K562 (cell line): Measurements from ENCODE around the gene SPNS1. TPM values are rescaled to one million over a fixed set of nuclear protein-coding genes. Genes with fewer than 3 reads are reported as not detected.

Experiments used
- BHLHE40 ChIP-seq: IDR thresholded peaks from 2 replicates; pipeline ENCODE4 v1.6.1; 2011; ENCODE audit warnings: low read length, improper control_type of control experiment
- BRCA1 ChIP-seq, 2 experiments: fragments of 450-650 bp in 1 of 2; sonication (generic) in 1 of 2; formaldehyde crosslinking in 1 of 2; IDR thresholded peaks; 2 replicates each; pipeline versions ENCODE4 v1.5.0 to v1.6.1; 2017 to 2020; ENCODE audit warnings: mild to moderate bottlenecking in 1 of 2, missing genetic modification reagents in 1 of 2
- CBFA2T2 ChIP-seq: fragments of 450-650 bp; conservative IDR thresholded peaks from 2 replicates; pipeline ENCODE4 v1.6.1; 2017; ENCODE audit warnings: mild to moderate bottlenecking
- CHD4 ChIP-seq: fragments of 200-600 bp; sonication (generic); IDR thresholded peaks from 3 replicates; pipeline ENCODE4 v1.6.1; 2012; ENCODE audit warnings: low read depth, mild to moderate bottlenecking, mixed read lengths, low read length, inconsistent platforms; ENCODE audit not compliant: insufficient read depth, insufficient replicate concordance, poor library complexity, severe bottlenecking
- FOXA3 ChIP-seq, 2 experiments: fragments of 450-650 bp in 1 of 2; sonication (generic) in 1 of 2; formaldehyde crosslinking; IDR thresholded peaks in 1 of 2; conservative IDR thresholded peaks in 1 of 2; 2 replicates each; pipeline versions ENCODE4 v1.4.0 to v1.8.0; 2020 to 2022; ENCODE audit warnings: mild to moderate bottlenecking in 2 of 2, missing genetic modification reagents in 1 of 2
- POLR2G ChIP-seq: fragments of 200-400 bp; formaldehyde crosslinking; IDR thresholded peaks from 2 replicates; pipeline ENCODE4 v1.6.1; 2017; ENCODE audit warnings: low read depth, mild to moderate bottlenecking, antibody characterized with exemption, low read length, moderate library complexity
- RBM22 ChIP-seq: fragments of 200-400 bp; formaldehyde crosslinking; IDR thresholded peaks from 2 replicates; pipeline ENCODE4 v1.6.1; 2018; ENCODE audit warnings: low read length, low read depth; ENCODE audit not compliant: poor library complexity, severe bottlenecking
- SOX6 ChIP-seq: fragments of 450-650 bp; IDR thresholded peaks from 2 replicates; pipeline ENCODE4 v1.6.1; 2014; ENCODE audit warnings: mild to moderate bottlenecking
- XRCC4 ChIP-seq: IDR thresholded peaks from one replicate; pipeline ENCODE4 v1.6.1; 2011; ENCODE audit not compliant: insufficient read depth, insufficient read length; ENCODE audit errors: extremely low read depth
- ZC3H8 ChIP-seq: fragments of 450-650 bp; IDR thresholded peaks from 2 replicates; pipeline ENCODE4 v1.6.1; 2017
- ZNF24 ChIP-seq: fragments of 450-650 bp; IDR thresholded peaks from 2 replicates; pipeline ENCODE4 v1.6.1; 2016
- ZNF830 ChIP-seq: fragments of 250-450 bp; sonication (Bioruptor Pico); IDR thresholded peaks from 2 replicates; pipeline ENCODE4 v1.5.0; 2021; ENCODE audit warnings: mild to moderate bottlenecking
- polyA plus RNA-seq, 8 experiments: library from polyadenylated mRNA; depleted of rRNA in 4 of 8; stranded (reverse) in 5 of 8; unstranded in 3 of 8; fragments of >200 nt; fragmentation: Nextera tagmentation in 2 of 8; fragmentation: Illumina TruSeq in 1 of 8; extraction: Ambion mirVana in 2 of 8; extraction: Trizol in 1 of 8; gene quantifications; 2 replicates each; pipeline versions ENCODE4 v1.2.1 to v1.2.3, GENCODE V29; 2011 to 2014; ENCODE audit warnings: inconsistent platforms in 1 of 8, missing spikeins in 1 of 8
- total RNA-seq, 7 experiments: library from RNA; depleted of rRNA in 6 of 7; stranded (reverse); fragments of >200 nt in 6 of 7; fragmentation: Illumina TruSeq in 2 of 7; extraction: Trizol in 2 of 7; gene quantifications; 2 replicates each; pipeline versions ENCODE4 v1.2.1 to v1.2.3, GENCODE V29; 2011 to 2021; ENCODE audit warnings: low replicate concordance in 1 of 7
- TF ChIP-seq, protein P1 (sequence below): fragments of 450-650 bp; IDR thresholded peaks from 2 replicates; pipeline ENCODE4 v1.6.1; 2017; ENCODE audit warnings: antibody characterized with exemption, mild to moderate bottlenecking
- TF ChIP-seq, protein P2 (sequence below): fragments of 450-650 bp; formaldehyde crosslinking; IDR thresholded peaks from 2 replicates; pipeline ENCODE4 v1.4.0; 2022; ENCODE audit warnings: missing genetic modification characterization
- TF ChIP-seq, protein P3 (sequence below), 2 experiments: fragments of 450-650 bp; IDR thresholded peaks; 2 replicates each; pipeline ENCODE4 v1.6.1; 2016
- TF ChIP-seq, protein P4 (sequence below): fragments of 450-650 bp; formaldehyde crosslinking; IDR thresholded peaks from 2 replicates; pipeline ENCODE4 v1.4.0; 2020; ENCODE audit warnings: mild to moderate bottlenecking, moderate library complexity

Gene SPNS1
- total and polyA plus RNA-seq, 9 of the 15 experiments (the other 6 are each of a cell fraction or from before 2014, with no cell fraction given) = 0.58 to 64.9 (median 13.7) TPM

DNA sequence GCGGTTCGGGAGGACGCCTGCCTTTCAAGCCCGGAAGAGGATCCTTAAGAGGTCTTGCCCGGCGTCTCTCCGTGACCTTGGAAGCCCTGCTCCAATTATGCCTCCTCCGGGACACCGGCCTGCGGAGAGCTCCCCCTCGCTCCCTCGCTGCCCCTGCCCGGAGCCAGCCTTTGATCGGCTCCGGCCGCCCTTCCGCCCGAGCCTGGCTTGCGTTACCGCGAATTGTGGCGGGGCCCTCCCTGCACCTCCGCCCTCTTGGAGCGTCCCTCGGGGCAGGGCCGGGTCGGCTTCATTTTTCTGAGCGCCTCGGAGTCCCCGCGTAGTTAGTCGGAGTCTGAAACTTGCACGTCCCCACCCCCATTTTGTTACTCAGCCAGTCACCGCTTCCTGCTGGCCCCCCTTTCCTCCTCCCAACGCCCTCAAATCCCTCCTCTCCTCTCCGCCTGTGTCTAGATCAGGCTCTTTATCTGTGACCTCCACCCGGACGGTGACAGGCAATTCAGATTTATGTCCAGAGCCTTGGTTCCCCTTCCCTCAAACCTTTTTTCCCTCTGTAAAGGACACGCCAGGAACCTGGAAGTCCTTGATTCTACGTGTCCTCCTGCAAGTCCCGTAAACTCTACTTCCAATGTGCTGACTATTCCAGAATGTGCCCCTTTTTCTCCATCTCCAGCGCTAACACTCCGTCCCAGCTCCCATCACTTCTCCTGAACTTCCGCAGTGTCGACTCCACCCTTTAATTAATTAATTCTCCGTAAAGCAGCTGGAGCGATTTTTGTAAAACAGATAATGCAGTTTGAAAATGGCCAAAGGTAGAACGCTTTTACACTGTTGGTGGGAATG is 49.0 kb upstream of the SPNS1 start (continued):
- TF ChIP-seq, protein P1, sequence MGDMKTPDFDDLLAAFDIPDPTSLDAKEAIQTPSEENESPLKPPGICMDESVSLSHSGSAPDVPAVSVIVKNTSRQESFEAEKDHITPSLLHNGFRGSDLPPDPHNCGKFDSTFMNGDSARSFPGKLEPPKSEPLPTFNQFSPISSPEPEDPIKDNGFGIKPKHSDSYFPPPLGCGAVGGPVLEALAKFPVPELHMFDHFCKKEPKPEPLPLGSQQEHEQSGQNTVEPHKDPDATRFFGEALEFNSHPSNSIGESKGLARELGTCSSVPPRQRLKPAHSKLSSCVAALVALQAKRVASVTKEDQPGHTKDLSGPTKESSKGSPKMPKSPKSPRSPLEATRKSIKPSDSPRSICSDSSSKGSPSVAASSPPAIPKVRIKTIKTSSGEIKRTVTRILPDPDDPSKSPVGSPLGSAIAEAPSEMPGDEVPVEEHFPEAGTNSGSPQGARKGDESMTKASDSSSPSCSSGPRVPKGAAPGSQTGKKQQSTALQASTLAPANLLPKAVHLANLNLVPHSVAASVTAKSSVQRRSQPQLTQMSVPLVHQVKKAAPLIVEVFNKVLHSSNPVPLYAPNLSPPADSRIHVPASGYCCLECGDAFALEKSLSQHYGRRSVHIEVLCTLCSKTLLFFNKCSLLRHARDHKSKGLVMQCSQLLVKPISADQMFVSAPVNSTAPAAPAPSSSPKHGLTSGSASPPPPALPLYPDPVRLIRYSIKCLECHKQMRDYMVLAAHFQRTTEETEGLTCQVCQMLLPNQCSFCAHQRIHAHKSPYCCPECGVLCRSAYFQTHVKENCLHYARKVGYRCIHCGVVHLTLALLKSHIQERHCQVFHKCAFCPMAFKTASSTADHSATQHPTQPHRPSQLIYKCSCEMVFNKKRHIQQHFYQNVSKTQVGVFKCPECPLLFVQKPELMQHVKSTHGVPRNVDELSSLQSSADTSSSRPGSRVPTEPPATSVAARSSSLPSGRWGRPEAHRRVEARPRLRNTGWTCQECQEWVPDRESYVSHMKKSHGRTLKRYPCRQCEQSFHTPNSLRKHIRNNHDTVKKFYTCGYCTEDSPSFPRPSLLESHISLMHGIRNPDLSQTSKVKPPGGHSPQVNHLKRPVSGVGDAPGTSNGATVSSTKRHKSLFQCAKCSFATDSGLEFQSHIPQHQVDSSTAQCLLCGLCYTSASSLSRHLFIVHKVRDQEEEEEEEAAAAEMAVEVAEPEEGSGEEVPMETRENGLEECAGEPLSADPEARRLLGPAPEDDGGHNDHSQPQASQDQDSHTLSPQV = no peak
- TF ChIP-seq, protein P2, sequence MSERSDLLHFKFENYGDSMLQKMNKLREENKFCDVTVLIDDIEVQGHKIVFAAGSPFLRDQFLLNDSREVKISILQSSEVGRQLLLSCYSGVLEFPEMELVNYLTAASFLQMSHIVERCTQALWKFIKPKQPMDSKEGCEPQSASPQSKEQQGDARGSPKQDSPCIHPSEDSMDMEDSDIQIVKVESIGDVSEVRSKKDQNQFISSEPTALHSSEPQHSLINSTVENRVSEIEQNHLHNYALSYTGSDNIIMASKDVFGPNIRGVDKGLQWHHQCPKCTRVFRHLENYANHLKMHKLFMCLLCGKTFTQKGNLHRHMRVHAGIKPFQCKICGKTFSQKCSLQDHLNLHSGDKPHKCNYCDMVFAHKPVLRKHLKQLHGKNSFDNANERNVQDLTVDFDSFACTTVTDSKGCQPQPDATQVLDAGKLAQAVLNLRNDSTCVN (CRISPR knock-in tag) = no peak
- TF ChIP-seq FOXA3 (CRISPR knock-in tag; conservative IDR thresholded peaks at IDR 0.05 in 1 of 2, IDR thresholded peaks at IDR 0.05 in 1 of 2) (no peak), SOX6 (peak; percentile 81), XRCC4 (no peak), RBM22 (no peak), CHD4 (no peak), BRCA1 (IDR thresholded peaks at IDR 0.05) (no peak), BRCA1 (CRISPR knock-in tag; IDR thresholded peaks at IDR 0.05) (no peak), ZNF830 (CRISPR knock-in tag) (peak; percentile 88; the same call in 1 of the 2 replicates), BHLHE40 (0 out of 2 replicates have a peak, but pooled peaks have one; percentile 41), ZC3H8 (no peak), CBFA2T2 (peak; percentile 89), ZNF24 (no peak), POLR2G (peak; percentile 93)
- TF ChIP-seq, protein P3, sequence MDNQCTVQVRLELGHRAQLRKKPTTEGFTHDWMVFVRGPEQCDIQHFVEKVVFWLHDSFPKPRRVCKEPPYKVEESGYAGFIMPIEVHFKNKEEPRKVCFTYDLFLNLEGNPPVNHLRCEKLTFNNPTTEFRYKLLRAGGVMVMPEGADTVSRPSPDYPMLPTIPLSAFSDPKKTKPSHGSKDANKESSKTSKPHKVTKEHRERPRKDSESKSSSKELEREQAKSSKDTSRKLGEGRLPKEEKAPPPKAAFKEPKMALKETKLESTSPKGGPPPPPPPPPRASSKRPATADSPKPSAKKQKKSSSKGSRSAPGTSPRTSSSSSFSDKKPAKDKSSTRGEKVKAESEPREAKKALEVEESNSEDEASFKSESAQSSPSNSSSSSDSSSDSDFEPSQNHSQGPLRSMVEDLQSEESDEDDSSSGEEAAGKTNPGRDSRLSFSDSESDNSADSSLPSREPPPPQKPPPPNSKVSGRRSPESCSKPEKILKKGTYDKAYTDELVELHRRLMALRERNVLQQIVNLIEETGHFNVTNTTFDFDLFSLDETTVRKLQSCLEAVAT (IDR thresholded peaks at IDR 0.05) = 0 out of 4 replicates have a peak, but pooled peaks have one; percentile 40 to 58
- TF ChIP-seq, protein P4, sequence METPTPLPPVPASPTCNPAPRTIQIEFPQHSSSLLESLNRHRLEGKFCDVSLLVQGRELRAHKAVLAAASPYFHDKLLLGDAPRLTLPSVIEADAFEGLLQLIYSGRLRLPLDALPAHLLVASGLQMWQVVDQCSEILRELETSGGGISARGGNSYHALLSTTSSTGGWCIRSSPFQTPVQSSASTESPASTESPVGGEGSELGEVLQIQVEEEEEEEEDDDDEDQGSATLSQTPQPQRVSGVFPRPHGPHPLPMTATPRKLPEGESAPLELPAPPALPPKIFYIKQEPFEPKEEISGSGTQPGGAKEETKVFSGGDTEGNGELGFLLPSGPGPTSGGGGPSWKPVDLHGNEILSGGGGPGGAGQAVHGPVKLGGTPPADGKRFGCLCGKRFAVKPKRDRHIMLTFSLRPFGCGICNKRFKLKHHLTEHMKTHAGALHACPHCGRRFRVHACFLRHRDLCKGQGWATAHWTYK (CRISPR knock-in tag) = peak; percentile 66; the same call in 1 of the 2 replicates
